HCT116 (cell line): ENCODE results near the gene BMP8B. TPM values are rescaled to one million over a fixed set of nuclear protein-coding genes. Genes with fewer than 3 reads are reported as not detected.

Source experiments
- ATAC-seq: fragments of 200-7000 bp; cut with Tn5 transposase; 2 replicates; pipeline ENCODE4 v1.9.1; 2020; ENCODE audit warnings: mild to moderate bottlenecking, moderate library complexity
- BruUV-seq: library from RNA; stranded (reverse); fragments of 400-500 nt; replicated peaks from 2 replicates; lab custom pipeline; 2021; lab: Mats Ljungman, UMichigan
- CTCF ChIA-PET: fragments of 300-600 bp; sonication (Branson Sonifier 250); formaldehyde crosslinking; loops from one replicate; lab custom pipeline; 2021; ENCODE audit warnings: antibody characterized with exemption; lab: Charles Lee
- POLR2A ChIA-PET: fragments of 300-600, 350-600 bp; sonication (Branson Sonifier 250); formaldehyde crosslinking; loops from one replicate; lab custom pipeline; 2021; ENCODE audit warnings: antibody characterized with exemption; lab: Charles Lee
- RAD21 ChIA-PET, 2 experiments: fragments of 300-600 bp; sonication (Branson Sonifier 250); formaldehyde crosslinking; loops; one replicate each; lab custom pipeline; 2023; ENCODE audit warnings: low total read pairs in 2 of 2; ENCODE audit not compliant: uncharacterized antibody in 2 of 2, unreplicated experiment in 2 of 2, low non-redundant PET in 1 of 2; lab: Charles Lee
- DNase-seq: peaks from one replicate; pipeline ENCODE4 v3.0.0-alpha.2; 2010; ENCODE audit warnings: low read depth, low spot score
- H2AFZ ChIP-seq: fragments of 200-600 bp; shearing (Covaris generic), sonication (generic); 2 replicates; pipeline ENCODE4 v1.6.1; 2017; ENCODE audit warnings: low read depth, mixed run types, mixed read lengths, antibody characterized with exemption, low read length; ENCODE audit not compliant: poor library complexity, severe bottlenecking
- H3K27ac ChIP-seq: 2 replicates; pipeline ENCODE4 v1.5.1; 2012; ENCODE audit warnings: low read depth, low read length
- H3K27me3 ChIP-seq: fragments of 200-600 bp; sonication (generic); 2 replicates; pipeline ENCODE4 v1.6.1; 2016; ENCODE audit warnings: mixed run types, low read length, mixed read lengths; ENCODE audit not compliant: insufficient read depth
- H3K36me3 ChIP-seq, 2 experiments: fragments of 200-500 bp in 1 of 2; fragments of 200-600 bp in 1 of 2; sonication (Bioruptor generic) in 1 of 2; sonication (generic) in 1 of 2; 2 replicates each; pipeline versions ENCODE4 v1.5.1 to v1.6.1; 2014 to 2016; ENCODE audit warnings: low read length in 2 of 2, inconsistent platforms in 1 of 2, mixed read lengths in 1 of 2, mixed run types in 1 of 2; ENCODE audit not compliant: insufficient read depth in 2 of 2, control insufficient read depth in 1 of 2
- H3K4me1 ChIP-seq, 2 experiments: fragments of 200-600 bp in 1 of 2; sonication (generic) in 1 of 2; 2 replicates each; pipeline versions ENCODE4 v1.5.1 to v1.6.1; 2012 to 2017; ENCODE audit warnings: low read length in 2 of 2, inconsistent platforms in 1 of 2, mild to moderate bottlenecking in 1 of 2, mixed read lengths in 1 of 2, mixed run types in 1 of 2, moderate library complexity in 1 of 2; ENCODE audit not compliant: insufficient read depth in 2 of 2, control insufficient read depth in 1 of 2
- H3K4me2 ChIP-seq: fragments of 200-600 bp; sonication (generic); 2 replicates; pipeline ENCODE4 v1.6.1; 2017; ENCODE audit warnings: mixed run types, low read length, mixed read lengths
- H3K4me3 ChIP-seq, 2 experiments: fragments of 200-600 bp in 1 of 2; sonication (generic) in 1 of 2; replicated peaks in 1 of 2; 2 replicates each; pipeline ENCODE4 v1.5.1; 2011 to 2016; ENCODE audit warnings: low read length in 2 of 2, control low read depth in 1 of 2, low read depth in 1 of 2, mild to moderate bottlenecking in 1 of 2, mixed read lengths in 1 of 2, mixed run types in 1 of 2
- H3K79me2 ChIP-seq: fragments of 200-600 bp; sonication (generic); 2 replicates; pipeline ENCODE4 v1.6.1; 2017; ENCODE audit warnings: mild to moderate bottlenecking, mixed run types, low read length, moderate library complexity, mixed read lengths; ENCODE audit not compliant: insufficient read depth
- H3K9ac ChIP-seq: fragments of 200-600 bp; sonication (generic); 2 replicates; pipeline ENCODE4 v1.6.1; 2016; ENCODE audit warnings: low read length, mixed read lengths
- H3K9me2 ChIP-seq: fragments of 200-600 bp; sonication (generic), shearing (Covaris generic); 2 replicates; pipeline ENCODE4 v1.6.1; 2017; ENCODE audit warnings: mixed run types, mild to moderate bottlenecking, moderate library complexity; ENCODE audit not compliant: insufficient read depth
- H3K9me3 ChIP-seq, 2 experiments: fragments of 200-500 bp in 1 of 2; fragments of 200-600 bp in 1 of 2; sonication (Bioruptor generic) in 1 of 2; sonication (generic) in 1 of 2; 2 replicates each; pipeline ENCODE4 v1.6.1; 2014 to 2017; ENCODE audit warnings: low read length in 2 of 2, mixed read lengths in 2 of 2, inconsistent platforms in 1 of 2, low read depth in 1 of 2, mild to moderate bottlenecking in 1 of 2, mixed run types in 1 of 2, moderate library complexity in 1 of 2; ENCODE audit not compliant: control insufficient read depth in 1 of 2, insufficient read depth in 1 of 2
- H4K20me1 ChIP-seq: fragments of 200-600 bp; sonication (generic), shearing (Covaris generic); 2 replicates; pipeline ENCODE4 v1.6.1; 2017; ENCODE audit warnings: mixed run types, mild to moderate bottlenecking, moderate library complexity; ENCODE audit not compliant: insufficient read depth
- ATF3 ChIP-seq: IDR thresholded peaks from 2 replicates; pipeline ENCODE4 v1.6.1; 2012
- CBX3 ChIP-seq: IDR thresholded peaks from 2 replicates; pipeline ENCODE4 v1.6.1; 2012; ENCODE audit warnings: low read depth
- CTCF ChIP-seq, 3 experiments: fragments of 200-600 bp in 1 of 3; sonication (generic) in 1 of 3; IDR thresholded peaks in 2 of 3; conservative IDR thresholded peaks in 1 of 3; 2 replicates each; pipeline ENCODE4 v1.5.1; 2012 to 2017; ENCODE audit warnings: low read depth in 2 of 3, low read length in 2 of 3, antibody characterized with exemption in 1 of 3, borderline replicate concordance in 1 of 3, control low read depth in 1 of 3, mild to moderate bottlenecking in 1 of 3, mixed read lengths in 1 of 3, mixed run types in 1 of 3, moderate library complexity in 1 of 3; ENCODE audit not compliant: insufficient read depth in 1 of 3
- EGR1 ChIP-seq: IDR thresholded peaks from 2 replicates; pipeline ENCODE4 v1.6.1; 2012; ENCODE audit warnings: low read depth
- EZH2 ChIP-seq: fragments of 200-600 bp; sonication (generic); IDR thresholded peaks from 2 replicates; pipeline ENCODE4 v1.6.1; 2017; ENCODE audit warnings: antibody characterized with exemption, mixed run types
- POLR2AphosphoS5 ChIP-seq: IDR thresholded peaks from 2 replicates; pipeline ENCODE4 v1.6.1; 2011; ENCODE audit warnings: mild to moderate bottlenecking, low read depth, low read length, moderate library complexity
- RAD21 ChIP-seq: IDR thresholded peaks from 2 replicates; pipeline ENCODE4 v1.6.1; 2012; ENCODE audit warnings: low read depth, mild to moderate bottlenecking
- SIN3A ChIP-seq: IDR thresholded peaks from 2 replicates; pipeline ENCODE4 v1.6.1; 2012; ENCODE audit warnings: low read depth
- SRF ChIP-seq: IDR thresholded peaks from 2 replicates; pipeline ENCODE4 v1.6.1; 2012; ENCODE audit warnings: low read depth
- TCF7L2 ChIP-seq: IDR thresholded peaks from 2 replicates; pipeline ENCODE4 v1.7.0; 2011; ENCODE audit warnings: borderline replicate concordance, inconsistent platforms; ENCODE audit not compliant: insufficient read depth, insufficient read length; ENCODE audit errors: extremely low read depth
- YY1 ChIP-seq: IDR thresholded peaks from 2 replicates; pipeline ENCODE4 v1.6.1; 2011; ENCODE audit warnings: low read length, low read depth, moderate library complexity, mild to moderate bottlenecking; ENCODE audit not compliant: insufficient replicate concordance; ENCODE audit errors: extremely low read depth
- intact Hi-C: fragments of 100-400 bp; cut with micrococcal nuclease; formaldehyde crosslinking; loops from 2 replicates; pipeline ENCODE4 v1.10.0; 2022
- total RNA-seq: library from RNA; stranded (reverse); gene quantifications from one replicate; pipeline ENCODE4 v1.2.1, GENCODE V29; 2021; ENCODE audit not compliant: unreplicated experiment

The BMP8B gene
- total RNA-seq, 1 experiment from 2014 or later, result 9.5 TPM

- TF ChIP-seq CTCF (IDR thresholded peaks at IDR 0.05 in 2 of 3, conservative IDR thresholded peaks at IDR 0.05 in 1 of 3; ENCODE audit: borderline replicate concordance in 1 of 3, insufficient read depth in 1 of 3, low read depth in 2 of 3, low read length in 2 of 3) (no peak), SIN3A (no peak), RAD21 (no peak), POLR2AphosphoS5 (no peak), CBX3 (no peak)
These were observed 59.6 kb downstream of the BMP8B start (continued) for GRCh38 chr1:39729030-39729429.

GRCh38 chr1:39727932-39728317, 60.7 kb downstream of the BMP8B start:
- H3K27ac ChIP-seq, result no peak overlapping the region
- intact Hi-C loops, result no loop called here
- TF ChIP-seq EZH2, result no peak
- no peak for TF ChIP-seq YY1
- no peak for TF ChIP-seq CTCF (IDR thresholded peaks at IDR 0.05 in 2 of 3, conservative IDR thresholded peaks at IDR 0.05 in 1 of 3; ENCODE audit: borderline replicate concordance in 1 of 3, insufficient read depth in 1 of 3, low read depth in 2 of 3, low read length in 2 of 3)
- TF ChIP-seq ATF3, result no peak
- TF ChIP-seq TCF7L2, result no peak
- TF ChIP-seq EGR1, result no peak
- TF ChIP-seq SRF, result no peak
- TF ChIP-seq, all 23 proteins: peak for 0
- Histone ChIP-seq H3K9me3 (no peaks in the 10 kb centered on the region), H3K4me2 (no peak overlapping the region), H3K9ac (no peak overlapping the region), H4K20me1 (no peaks in the 10 kb centered on the region), H3K79me2 (no peaks in the 10 kb centered on the region), H3K36me3 (no peaks in the 10 kb centered on the region), H3K4me3 (no peak overlapping the region), H3K4me1 (no peaks in the 10 kb centered on the region), H3K27me3 (peaks cover 26% of the 10 kb centered on the region), H3K9me2 (no peaks in the 10 kb centered on the region), H2AFZ (no peak overlapping the region)
- no TSS peak for BruUV-seq
- ChIA-PET POLR2A (no interaction called here), CTCF (no interaction called here), RAD21 (no interaction called here)
- ATAC-seq (no peak), DNase-seq (no peak)
